ENCODE measurements around the gene STRA6. TPM values are rescaled to one million over a fixed set of nuclear protein-coding genes. Genes with fewer than 3 reads are reported as not detected.

STRA6 gene
- total RNA-seq, 2 experiments from 2014 or later = not detected

- POLR2A ChIA-PET = no interaction called here
- intact Hi-C loops (cut with micrococcal nuclease; ENCODE audit: unreplicated experiment) = no loop called here
- H3K9me2 ChIP-seq (ENCODE audit: insufficient read depth, low read length) = no peaks in the 10 kb centered on the region
- BruUV-seq (replicated peaks) = no TSS peak
- no peak overlapping the region for H2AFZ ChIP-seq (ENCODE audit: low read length)
- no peak for DNase-seq (ENCODE audit: low spot score)
- CTCF ChIA-PET (ENCODE audit: unreplicated experiment) = no interaction called here
- H3K9me3 ChIP-seq (ENCODE audit: low read length) = no peaks in the 10 kb centered on the region
- no peak overlapping the region for H3K4me2 ChIP-seq (ENCODE audit: low read length)
- TF ChIP-seq EZH2phosphoT487 (IDR thresholded peaks at IDR 0.05; ENCODE audit: borderline replicate concordance, low read depth, low read length) (no peak), CTCF (conservative IDR thresholded peaks at IDR 0.05; ENCODE audit: low read length) (no peak)
- H3K4me1 ChIP-seq (ENCODE audit: insufficient read depth, low read length, poor library complexity, severe bottlenecking) = no peaks in the 10 kb centered on the region
- no peaks in the 10 kb centered on the region for H3K36me3 ChIP-seq (ENCODE audit: insufficient read depth, low read length)
- no peak overlapping the region for H3K27ac ChIP-seq (ENCODE audit: low read depth, low read length, poor library complexity, severe bottlenecking)
- no peaks in the 10 kb centered on the region for H4K20me1 ChIP-seq (ENCODE audit: insufficient read depth, low read length)
- H3K4me3 ChIP-seq (ENCODE audit: low read depth, low read length, poor library complexity, severe bottlenecking) = no peak overlapping the region
- no peaks in the 10 kb centered on the region for H3K79me2 ChIP-seq (ENCODE audit: insufficient read depth, low read depth, low read length)
These were observed 7.0 kb upstream of the STRA6 start for GRCh38 chr15:74209560-74209958.

GRCh38 chr15:74208901-74209559 is 6.4 kb upstream of the STRA6 start:
- Histone ChIP-seq H3K79me2 (ENCODE audit: insufficient read depth, low read depth, low read length) (no peaks in the 10 kb centered on the region), H3K9me2 (ENCODE audit: insufficient read depth, low read length) (no peaks in the 10 kb centered on the region), H3K4me2 (ENCODE audit: low read length) (no peak overlapping the region), H3K36me3 (ENCODE audit: insufficient read depth, low read length) (no peaks in the 10 kb centered on the region), H3K9me3 (ENCODE audit: low read length) (no peaks in the 10 kb centered on the region), H3K27ac (ENCODE audit: low read depth, low read length, poor library complexity, severe bottlenecking) (no peak overlapping the region), H3K4me3 (ENCODE audit: low read depth, low read length, poor library complexity, severe bottlenecking) (no peak overlapping the region), H2AFZ (ENCODE audit: low read length) (no peak overlapping the region), H4K20me1 (ENCODE audit: insufficient read depth, low read length) (no peaks in the 10 kb centered on the region), H3K4me1 (ENCODE audit: insufficient read depth, low read length, poor library complexity, severe bottlenecking) (no peaks in the 10 kb centered on the region)
- ChIA-PET POLR2A (no interaction called here), CTCF (ENCODE audit: unreplicated experiment) (no interaction called here)
- BruUV-seq (replicated peaks) = no TSS peak
- TF ChIP-seq CTCF (conservative IDR thresholded peaks at IDR 0.05; ENCODE audit: low read length) (no peak), EZH2phosphoT487 (IDR thresholded peaks at IDR 0.05; ENCODE audit: borderline replicate concordance, low read depth, low read length) (no peak)
- intact Hi-C loops (cut with micrococcal nuclease; ENCODE audit: unreplicated experiment) = no loop called here
- DNase-seq (ENCODE audit: low spot score) = no peak

- Histone ChIP-seq H3K36me3 (ENCODE audit: insufficient read depth, low read length) (no peaks in the 10 kb centered on the region), H3K4me2 (ENCODE audit: low read length) (no peak overlapping the region), H3K27ac (ENCODE audit: low read depth, low read length, poor library complexity, severe bottlenecking) (no peak overlapping the region), H3K4me1 (ENCODE audit: insufficient read depth, low read length, poor library complexity, severe bottlenecking) (no peaks in the 10 kb centered on the region), H3K9me2 (ENCODE audit: insufficient read depth, low read length) (no peaks in the 10 kb centered on the region), H4K20me1 (ENCODE audit: insufficient read depth, low read length) (no peaks in the 10 kb centered on the region), H3K4me3 (ENCODE audit: low read depth, low read length, poor library complexity, severe bottlenecking) (no peak overlapping the region), H2AFZ (ENCODE audit: low read length) (no peak overlapping the region), H3K79me2 (ENCODE audit: insufficient read depth, low read depth, low read length) (no peaks in the 10 kb centered on the region), H3K9me3 (ENCODE audit: low read length) (no peaks in the 10 kb centered on the region)
- intact Hi-C loops (cut with micrococcal nuclease; ENCODE audit: unreplicated experiment) = no loop called here
- POLR2A ChIA-PET = no interaction called here
- BruUV-seq (replicated peaks) = no TSS peak
- DNase-seq (ENCODE audit: low spot score) = no peak
- CTCF ChIA-PET (ENCODE audit: unreplicated experiment) = no interaction called here
- no peak for TF ChIP-seq EZH2phosphoT487 (IDR thresholded peaks at IDR 0.05; ENCODE audit: borderline replicate concordance, low read depth, low read length)
- no peak for TF ChIP-seq CTCF (conservative IDR thresholded peaks at IDR 0.05; ENCODE audit: low read length)
These were observed 5.9 kb upstream of the STRA6 start for GRCh38 chr15:74208496-74208895.

Measured in OCI-LY7 (cell line).